Stimulated activated CD8-positive, alpha-beta memory T cell treated with anti-CD3 and anti-CD28 coated beads, Interleukin-4, amount 100 ng/mL, for 48 hours (primary cell): ENCODE data around the gene KDM4D.
"Not testable (repeated sequence)": the region's sequence is repeated elsewhere in the genome, so short reads cannot be mapped to it uniquely, and the experiment has no call there.

Experiments used
- DNase-seq: peaks from one replicate; pipeline ENCODE4 v3.0.0-alpha.2; 2020

KDM4D gene

DNA sequence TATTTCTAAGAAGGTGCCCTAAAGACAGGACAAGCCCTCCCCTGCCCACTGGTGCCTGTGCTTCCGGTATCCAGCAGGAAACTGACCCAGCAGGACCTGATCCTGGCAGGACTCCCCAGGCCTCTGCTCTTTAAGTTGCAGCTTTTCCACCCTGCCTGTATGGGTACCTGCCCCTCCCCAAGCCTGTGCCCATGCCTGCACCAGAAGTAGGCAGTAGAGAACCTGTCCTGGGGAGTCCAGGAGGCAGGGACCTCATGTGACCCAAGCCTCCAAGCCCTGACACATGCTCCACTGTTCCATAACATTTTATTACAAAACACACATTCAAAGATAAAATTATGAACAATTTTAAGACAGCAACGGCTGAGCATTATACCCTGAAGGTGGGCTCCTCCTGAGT lies 14.3 kb upstream of the KDM4D start:
- no peak for DNase-seq

DNA sequence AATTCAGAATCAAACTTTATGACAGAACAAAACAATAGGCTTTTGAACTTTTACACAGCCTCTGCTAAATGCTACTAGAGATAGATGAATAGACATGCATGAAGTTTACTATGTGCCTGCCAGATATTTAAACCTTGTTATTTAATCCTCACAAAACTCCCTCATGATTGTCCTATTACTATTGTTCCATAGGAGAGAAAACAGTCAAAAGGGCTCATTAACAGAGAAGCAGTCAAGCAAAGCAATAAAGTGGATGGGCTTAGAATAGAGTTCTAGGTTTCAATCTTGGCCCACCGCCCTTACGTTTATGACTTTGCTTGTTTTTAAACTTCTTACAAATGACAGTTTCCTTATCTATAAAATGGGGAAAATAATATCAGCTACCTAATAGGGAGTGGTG lies 13.0 kb upstream of the KDM4D start:
- no peak for DNase-seq

DNA sequence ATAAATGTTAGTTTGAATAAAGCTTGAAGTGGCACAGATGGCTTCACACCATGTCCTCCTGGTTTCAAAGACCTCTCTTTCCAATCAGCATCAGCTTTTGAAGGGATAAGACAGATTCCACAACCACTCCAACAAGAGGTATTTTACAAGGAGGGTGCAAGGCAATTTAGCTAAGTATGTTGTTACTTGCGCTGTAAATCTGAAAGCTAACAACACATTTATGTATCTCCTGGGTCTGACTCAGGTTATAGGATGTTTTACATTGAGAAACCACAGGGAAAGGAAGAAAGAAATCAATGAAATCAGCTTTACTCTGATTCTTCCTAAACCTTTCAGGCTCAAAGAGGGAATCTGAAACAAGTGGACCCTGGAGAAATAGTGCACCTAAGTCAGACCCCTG lies 12.3 kb upstream of the KDM4D start:
- no peak for DNase-seq

DNA sequence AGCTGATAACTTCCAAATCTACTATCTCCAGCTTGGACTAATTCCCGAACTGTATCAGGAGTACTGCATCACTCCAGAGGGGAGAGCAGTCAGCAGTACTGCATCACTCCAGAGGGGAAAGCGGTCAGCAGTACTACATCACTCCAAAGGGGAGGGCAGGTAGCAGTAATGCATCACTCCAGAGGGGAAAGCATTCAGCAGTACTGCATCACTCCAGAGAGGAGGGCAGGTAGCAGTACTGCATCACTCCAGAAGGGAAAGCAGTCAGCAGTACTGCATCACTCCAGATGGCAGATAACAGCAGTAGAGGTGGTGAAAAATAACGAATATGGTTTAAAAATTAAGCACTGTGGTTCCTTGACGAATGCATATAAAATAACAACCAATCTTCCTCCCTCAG lies 8.6 kb upstream of the KDM4D start:
- DNase-seq, result no peak

DNA sequence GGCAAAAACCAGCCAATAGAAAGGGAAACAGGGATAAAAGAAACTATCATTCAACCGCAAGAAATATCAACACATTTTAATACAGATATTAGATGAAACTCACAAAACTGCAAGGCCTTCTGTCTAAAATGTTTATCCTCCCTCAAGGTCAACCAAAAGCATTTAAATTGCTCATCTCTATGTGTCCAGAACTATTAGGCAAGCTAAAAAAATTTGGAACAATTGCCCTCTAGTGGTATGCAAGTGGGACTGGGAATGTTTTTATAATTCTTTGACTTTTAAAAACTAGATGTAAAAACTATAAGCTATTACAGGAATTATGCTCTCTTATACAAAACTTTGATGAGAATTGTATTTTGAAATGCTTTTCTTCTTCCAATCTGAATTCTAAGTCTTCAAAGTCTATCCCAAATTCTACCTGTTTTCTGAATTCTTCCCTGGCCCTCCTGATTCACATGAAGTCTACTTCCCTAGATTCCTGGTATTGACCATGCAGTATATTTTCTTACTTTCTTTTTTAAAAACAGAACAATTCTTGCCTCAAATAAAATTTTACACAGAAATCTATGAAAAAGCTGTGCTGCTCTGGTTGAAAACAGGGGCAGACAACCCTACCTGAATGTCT lies 5.1 kb upstream of the KDM4D start:
- DNase-seq, result no peak

DNA sequence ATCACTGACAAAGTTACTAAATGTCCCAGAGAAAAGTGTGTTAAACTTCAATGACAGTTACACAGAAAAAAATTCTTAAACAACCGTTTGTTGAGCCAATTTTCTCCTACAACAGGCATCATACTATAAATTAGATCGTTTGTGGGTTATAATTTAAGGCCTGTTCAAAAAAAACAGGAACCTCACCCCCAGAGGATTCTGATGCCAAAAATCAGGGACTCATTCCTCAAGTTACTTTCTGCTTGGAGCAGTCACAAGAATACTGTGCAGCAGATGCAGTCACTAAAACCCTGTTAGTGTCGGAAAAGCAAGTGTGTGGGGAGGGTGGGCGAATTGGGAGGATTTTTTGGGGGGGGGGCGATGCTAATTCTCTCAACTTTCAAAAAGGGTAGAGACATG lies 810 bp upstream of the KDM4D start:
- DNase-seq, result no peak

DNA sequence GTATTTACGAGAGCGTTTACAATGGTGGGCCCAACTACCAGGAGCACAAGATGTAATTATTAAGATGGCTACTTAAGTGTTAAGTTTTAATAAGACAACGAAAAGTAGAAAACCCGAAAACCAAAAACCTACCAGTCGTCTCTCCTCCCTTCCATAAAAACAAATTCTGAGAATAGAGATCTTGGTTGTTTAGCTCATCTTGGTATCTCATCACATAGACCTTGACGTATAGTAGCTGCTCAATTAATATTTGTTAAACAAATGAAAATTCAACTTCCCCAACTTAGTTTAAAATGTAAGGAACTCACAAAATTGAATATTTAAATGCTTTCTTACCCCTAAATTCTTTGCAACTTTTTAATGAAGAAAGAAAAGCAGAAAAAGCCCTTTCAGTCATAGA lies 669 bp downstream of the KDM4D start:
- no peak for DNase-seq

DNA sequence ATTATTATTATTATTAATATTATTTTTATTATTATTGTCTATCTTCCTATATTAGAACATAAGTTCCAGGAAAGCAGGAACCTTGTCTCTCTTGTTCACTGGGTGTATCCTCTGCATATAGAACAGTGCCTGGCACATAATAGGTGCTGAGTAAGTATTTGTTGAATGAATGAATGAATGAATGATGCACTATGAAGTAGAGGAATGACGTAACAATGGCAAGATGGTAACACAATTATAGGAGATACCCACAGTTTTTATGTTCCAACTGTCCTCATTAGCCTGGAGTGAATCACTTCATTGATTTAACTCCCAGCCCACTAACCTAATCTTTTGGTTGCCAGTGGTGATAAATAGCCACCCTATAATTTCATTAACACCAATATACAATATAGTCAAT lies 2.1 kb downstream of the KDM4D start:
- DNase-seq, result no peak

GRCh38 chr11:94987378-94987777 lies 13.9 kb downstream of the KDM4D start:
- no peak for DNase-seq

DNA sequence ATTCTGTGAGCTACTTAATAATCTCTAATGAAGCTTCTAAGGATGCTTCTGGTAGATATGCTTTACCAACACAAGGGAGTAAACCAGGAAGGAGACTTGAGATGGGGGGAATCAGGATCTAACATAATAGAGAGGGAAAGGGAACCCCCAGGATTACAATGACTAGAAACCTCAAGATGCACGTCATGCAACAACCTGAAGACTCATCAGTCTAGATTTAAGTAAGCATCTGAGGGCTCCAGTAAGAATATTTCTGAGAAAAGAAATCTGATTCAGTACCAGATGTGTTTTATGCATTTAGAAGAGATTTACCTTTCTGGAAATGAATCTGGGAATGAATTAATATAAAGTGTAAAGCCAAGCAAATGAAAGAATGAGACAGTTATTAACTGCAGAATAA lies 15.2 kb downstream of the KDM4D start:
- no peak for DNase-seq

DNA sequence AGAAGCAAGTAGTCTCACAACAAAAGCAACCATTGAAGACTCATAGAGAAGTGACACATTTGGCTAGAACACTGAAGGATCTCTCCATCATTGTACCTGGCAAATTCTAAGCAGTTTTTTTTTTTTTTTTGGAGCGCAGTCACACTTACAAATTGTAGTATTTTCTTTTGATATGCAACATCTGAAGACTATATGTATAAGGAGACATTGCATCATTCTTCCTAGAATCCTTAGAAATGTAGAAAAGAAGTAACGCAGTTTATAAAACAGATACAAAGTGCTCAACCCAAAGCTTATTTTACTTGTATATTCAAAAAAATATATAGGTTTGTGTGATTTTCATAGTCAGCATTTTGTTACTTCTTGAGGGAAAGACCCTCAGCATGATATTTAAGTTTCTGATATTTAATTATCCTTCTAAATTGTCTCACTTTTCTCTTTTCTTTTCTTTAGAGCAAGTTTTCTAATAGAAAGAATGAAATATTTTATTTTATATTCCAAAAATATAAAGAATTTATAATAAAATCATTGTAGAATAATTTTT lies 20.0 kb downstream of the KDM4D start:
- no peak for DNase-seq

DNA sequence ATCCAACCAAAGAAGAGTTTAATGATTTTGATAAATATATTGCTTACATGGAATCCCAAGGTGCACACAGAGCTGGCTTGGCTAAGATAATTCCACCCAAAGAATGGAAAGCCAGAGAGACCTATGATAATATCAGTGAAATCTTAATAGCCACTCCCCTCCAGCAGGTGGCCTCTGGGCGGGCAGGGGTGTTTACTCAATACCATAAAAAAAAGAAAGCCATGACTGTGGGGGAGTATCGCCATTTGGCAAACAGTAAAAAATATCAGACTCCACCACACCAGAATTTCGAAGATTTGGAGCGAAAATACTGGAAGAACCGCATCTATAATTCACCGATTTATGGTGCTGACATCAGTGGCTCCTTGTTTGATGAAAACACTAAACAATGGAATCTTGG lies 23.9 kb downstream of the KDM4D start:
- DNase-seq, result no peak

- no peak for DNase-seq
Measured at GRCh38 chr11:94998285-94998684, 24.8 kb downstream of the KDM4D start.

DNA sequence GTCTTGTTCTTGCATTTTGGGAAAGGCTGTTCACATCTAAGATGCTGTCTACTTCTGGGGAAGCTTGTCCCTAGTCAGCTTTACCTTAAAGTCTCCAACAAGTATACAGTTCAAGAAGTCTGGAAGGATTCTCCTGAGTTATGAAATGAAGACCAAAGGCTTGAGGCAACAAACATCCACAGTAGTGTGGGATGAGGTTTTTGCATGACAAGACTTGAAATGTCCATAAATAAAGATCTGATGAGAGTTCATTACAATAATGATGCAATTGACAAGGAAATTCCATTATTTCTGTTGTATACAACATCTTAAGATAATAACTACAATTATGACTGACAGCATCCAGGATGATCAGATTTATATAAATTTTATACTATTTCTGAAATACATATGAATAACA lies 30.2 kb downstream of the KDM4D start:
- DNase-seq, result no peak

GRCh38 chr11:95005642-95006041 lies 32.1 kb downstream of the KDM4D start:
- no peak for DNase-seq

DNA sequence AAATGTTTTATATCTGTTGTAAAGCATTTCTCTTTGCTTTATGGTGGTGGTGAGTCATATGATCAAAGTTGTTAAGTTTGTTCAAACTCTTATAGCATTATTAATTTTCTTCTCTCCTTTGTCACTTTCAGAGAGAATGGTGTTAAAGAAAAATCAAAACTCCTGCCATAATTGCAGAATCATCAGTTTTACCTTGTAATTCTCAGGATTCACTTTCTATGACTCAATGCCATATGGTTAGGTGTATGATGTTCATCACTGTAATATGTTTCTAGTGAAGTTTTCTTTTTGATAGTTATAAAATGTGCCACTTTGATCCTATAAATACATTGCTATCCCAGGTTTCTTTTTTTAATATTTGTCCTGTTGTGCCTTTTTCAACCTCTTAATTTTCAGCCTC lies 37.9 kb downstream of the KDM4D start:
- DNase-seq, result no peak

- no peak for DNase-seq
Measured at GRCh38 chr11:95014184-95014821, 40.8 kb downstream of the KDM4D start.

GRCh38 chr11:95016139-95016538 lies 42.6 kb downstream of the KDM4D start:
- DNase-seq, result no peak

GRCh38 chr11:95021468-95021867 lies 48.0 kb downstream of the KDM4D start:
- DNase-seq, result not testable (repeated sequence)

DNA sequence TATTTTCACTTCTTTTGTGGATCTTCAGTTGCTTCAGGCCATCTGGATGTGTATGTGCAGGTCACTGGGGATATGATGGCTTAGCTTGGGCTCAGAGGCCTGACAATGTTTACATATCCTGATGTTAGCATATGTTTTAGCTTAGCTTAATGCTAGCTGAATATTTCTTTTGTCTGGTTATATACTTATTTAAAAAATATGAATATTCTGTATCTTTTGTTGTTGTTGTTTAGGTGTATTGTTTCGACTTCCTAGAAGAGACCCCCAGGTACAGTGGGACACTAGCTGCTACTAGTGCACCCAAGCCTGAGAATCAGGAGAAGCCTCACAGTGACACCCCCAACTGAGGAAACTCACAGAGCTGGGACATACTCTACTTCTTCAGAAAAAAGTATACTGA lies 51.4 kb downstream of the KDM4D start, which contains the start of gene KDM4E:
Gene KDM4E, plus strand, starts transcription at position 301 of the 400 bp plus-strand sequence. CDS start 300 bp downstream, outside the sequence.
- no peak for DNase-seq

- not testable (repeated sequence) for DNase-seq
Measured at GRCh38 chr11:95025594-95025993, 52.1 kb downstream of the KDM4D start.

DNA sequence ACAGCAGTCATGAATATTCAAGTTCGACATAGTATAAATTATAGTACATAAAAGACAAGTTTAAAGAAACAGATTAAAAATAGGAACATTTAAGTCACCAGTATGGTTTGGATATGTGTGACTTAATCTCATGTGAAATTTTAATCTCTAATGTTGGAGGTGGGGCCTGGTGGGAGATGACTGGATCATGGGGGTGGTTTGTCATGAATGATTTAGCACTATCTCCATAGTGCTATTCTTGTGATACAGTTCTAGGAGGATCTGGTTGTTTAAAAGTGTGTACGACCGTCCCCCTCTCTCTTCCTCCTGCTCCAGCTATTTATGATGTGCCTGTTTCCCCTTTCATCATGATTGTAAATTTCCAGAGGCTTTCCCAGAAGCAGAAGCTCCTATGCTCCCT lies 54.8 kb downstream of the KDM4D start:
- no peak for DNase-seq

- DNase-seq, result no peak
Measured at GRCh38 chr11:95033051-95033450, 59.5 kb downstream of the KDM4D start.

DNA sequence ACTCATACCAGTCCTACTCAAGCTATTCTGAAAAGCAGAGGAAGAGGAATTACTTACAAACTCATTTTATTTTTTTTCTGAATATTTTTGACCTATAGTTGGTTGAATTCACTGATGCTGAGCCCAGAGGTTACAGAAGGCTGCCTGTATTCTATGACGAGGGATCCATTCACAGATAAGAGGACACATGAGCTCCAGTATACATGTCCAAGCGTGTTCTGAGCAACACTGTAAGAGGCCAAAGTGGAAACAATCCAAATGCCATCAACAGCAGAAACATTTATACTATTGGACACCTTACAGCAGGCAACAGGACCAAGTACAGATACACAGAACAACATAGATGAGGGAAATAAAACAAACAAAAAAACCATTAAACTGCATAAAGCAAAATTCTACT lies 61.8 kb downstream of the KDM4D start:
- DNase-seq, result no peak
